GM19025 (cell line): ENCODE data around the gene PODN.

Source experiments
- ATAC-seq: cut with Tn5 transposase; IDR thresholded peaks from one replicate; pipeline ENCODE4 v1.9.1; 2021; ENCODE audit warnings: mild to moderate bottlenecking, low read depth, moderate library complexity; ENCODE audit not compliant: unreplicated experiment

Gene PODN

DNA sequence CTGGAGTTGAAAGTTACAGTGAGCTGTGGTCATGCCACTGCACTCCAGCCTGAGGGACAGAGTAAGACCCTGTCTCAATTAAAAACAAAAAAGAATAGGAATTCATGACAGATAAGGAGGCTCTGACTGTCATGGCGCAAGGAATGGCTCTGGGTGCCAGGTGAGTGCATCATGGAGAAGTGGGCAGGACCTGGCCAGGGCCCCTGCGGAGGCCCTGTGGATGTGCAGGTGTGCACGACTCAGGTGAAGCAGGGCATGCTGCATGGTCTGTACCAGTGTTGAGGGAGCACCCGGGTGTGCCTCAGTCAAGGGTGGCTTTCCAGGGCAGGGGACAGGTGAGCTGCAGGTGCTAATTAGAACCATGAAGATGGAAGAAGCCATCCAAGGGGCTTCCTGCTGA lies 66.4 kb downstream of the PODN start:
- no peak for ATAC-seq

DNA sequence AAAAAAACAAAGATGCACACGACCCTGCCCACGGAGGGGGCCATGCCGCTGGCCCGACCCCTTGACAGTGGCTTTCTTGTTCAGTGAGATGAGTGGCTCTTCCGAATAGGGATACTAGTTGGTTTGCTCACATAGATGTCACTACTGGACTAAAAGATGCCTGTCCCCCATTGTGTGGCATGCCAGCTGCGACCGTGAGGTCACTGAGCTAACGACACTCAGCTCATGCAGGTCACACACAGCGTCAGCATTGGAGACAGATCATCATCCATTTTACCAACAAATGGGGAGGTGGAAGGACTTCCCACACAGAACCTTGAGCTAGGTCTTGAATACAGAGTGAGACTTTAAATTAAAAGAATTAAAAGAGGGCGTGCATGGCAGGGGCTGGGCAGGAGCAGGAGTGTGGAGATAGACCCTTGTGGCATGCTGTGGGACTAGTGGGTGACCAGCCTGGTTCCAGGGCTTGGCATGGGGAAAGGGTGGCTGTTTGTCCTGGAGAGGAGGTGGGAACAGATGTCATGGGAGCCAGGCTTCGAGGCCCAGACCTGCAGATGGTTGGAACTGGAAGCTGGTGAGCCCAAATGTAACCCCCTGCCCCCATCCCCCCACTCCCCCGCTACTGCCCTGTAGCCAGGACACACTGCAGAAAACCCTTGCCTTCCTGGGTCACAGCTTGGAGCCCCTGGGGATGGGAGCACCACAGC lies 68.0 kb downstream of the PODN start:
- ATAC-seq: no peak

DNA sequence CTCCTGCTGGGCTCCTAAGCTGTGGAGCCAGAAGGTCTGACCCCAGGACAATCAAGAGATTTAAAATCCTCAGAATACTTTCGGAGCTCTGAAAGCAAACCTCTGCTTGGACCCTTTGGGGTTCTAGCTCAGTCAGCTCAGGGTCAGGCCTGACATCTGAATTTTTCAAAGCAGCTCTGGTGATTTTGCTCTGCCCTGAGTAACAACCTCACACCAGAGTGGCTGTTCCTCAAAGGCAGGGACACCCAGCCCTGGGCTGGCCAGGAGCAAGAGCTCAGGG lies 68.5 kb downstream of the PODN start:
- ATAC-seq: no peak

DNA sequence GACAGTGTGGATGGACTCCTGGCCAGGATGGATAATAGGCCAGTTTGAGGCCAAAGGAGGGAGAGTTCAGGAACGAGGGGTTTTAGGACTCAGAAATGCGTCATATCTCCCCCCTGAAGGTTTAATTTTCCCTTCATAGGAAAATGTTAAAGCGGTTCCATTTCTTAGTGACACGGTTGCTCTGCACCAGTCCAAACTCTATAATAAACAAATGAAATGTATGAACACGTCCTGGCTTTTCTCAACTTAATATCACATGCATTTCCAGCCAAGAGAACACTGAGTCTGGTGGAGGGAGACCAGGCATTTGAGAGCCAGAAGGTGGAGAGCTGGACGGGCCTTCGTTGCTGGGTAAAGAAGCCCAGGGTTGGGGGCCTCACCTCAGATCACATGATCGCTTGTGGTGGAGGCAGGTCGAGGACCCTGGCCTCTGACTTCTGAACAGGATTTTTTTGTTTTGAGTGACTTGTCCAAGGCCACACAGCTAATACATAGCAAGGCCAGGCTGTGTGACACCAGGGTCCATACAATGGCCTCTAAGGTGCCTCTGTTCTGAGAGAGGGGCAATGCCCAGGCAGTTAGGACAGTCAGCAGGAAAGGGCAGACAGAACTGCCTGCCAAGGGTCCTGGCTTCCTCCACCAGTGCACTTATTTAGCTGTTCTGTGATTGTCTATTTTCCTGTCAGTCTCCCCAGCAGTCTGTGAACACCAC lies 69.0 kb downstream of the PODN start:
- ATAC-seq: no peak

DNA sequence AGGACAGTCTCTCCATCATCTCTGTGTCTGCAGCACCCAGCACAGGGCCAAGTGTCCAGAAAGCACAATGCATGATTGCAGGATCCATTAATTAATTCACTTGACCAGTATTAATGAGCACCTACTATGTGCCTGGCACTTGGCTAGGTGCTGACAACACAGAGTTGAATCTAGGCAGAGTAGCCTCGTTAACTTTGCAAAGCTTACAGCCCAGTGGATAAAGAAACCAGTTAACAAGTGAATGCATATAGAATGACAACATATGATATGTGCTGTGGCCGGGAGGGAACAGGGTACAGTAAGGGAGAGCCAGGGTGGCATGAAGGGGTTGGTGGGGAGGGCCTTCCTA lies 69.6 kb downstream of the PODN start:
- ATAC-seq: no peak

DNA sequence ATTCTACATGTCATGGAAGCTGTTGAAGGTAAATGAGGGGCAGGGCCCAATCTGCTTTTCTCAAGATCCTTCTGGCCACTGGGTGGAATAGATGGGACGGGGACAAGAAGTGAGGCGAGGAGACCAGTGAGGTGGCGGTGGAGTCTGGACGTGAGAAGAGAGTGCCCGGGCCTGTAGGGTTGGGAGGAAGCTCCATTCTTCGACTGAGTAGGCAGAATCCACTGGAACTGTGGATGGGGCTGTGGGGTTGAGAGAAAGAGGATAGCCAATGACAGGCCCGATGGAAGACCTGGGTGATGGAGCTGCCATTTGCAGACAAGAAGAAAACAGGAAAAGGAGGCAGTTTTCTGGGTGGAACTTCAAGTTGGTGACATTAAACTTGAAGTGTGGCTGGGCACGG lies 70.2 kb downstream of the PODN start:
- no peak for ATAC-seq

DNA sequence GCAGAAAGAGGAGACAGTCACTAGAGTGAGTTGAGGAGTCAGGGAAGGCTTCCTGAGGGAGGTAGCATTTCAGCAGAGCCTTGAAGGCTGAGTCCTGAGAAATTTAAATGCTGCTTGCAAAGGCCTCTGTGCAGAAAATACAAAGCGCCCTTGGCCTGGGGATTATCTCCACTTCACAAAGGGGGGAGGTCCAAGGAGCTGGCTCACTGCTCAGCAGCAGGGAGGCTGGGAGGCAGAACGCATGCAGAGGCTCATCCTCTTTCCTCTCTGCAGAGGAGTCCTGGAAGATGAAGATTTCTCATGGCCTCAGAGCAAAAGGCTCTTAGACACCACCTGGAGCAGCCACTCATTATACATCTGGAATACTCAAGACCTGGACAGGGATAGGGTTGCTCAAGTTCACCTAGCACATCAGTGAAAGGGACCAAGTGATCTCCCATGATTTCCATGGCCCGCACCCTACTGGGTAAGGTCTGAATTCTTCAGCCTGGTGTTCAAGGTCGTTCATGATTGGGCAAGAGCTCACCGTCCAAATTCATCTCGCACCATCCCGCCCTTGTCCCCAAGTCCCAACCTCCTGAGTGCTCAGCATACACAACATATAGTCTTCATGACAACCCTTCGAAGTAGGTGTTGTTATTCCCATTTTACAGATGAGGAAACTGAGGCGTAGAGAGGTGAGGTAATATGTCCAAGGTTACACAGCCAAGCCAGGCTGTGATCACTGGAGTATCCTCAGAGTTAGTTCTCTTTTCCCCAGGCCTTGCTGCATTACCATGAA lies 71.4 kb downstream of the PODN start:
- ATAC-seq: no peak

DNA sequence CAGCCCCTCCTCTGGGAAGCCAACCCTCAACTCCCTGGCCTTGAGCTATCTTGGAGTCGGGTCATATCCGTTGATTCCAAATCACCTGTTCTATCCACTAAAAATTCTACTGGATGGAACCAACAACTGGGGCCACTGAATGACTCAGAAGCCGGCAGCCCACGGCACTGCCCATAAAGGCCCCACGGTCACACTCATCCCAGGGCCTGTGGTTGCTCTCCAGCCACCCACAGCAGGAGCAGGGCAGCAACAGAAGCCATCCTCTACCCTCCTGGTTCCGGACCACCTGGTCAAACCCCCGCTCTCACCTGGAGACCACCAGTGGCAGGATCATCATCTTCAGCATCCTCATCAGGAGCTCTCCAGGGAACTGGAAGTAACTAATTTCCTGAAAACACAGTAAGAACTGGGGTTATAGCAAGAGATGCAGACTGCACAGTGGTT lies 72.1 kb downstream of the PODN start:
- ATAC-seq: no peak
